A549 treated with ZK216348 at 1 μM for 4 hours (cell line): ENCODE data around the gene CCDC167. TPM values are rescaled to one million over a fixed set of nuclear protein-coding genes. Genes with fewer than 3 reads are reported as not detected.

Experiments used
- total RNA-seq: library from RNA; stranded (reverse); fragments of 200-300 nt; extraction: Qiagen RNA extraction; gene quantifications from 5 replicates; pipeline ENCODE4 v1.2.3, GENCODE V29; 2022; ENCODE audit warnings: low read depth

CCDC167 gene
- total RNA-seq: 39.4 to 58.5 TPM (median 45.5 TPM) in 5 replicates

GRCh38 chr6:37499433-37500293, at the start of gene CCDC167:
Gene CCDC167 (minus strand): TSS chr6:37499893. CDS start chr6:37499863, 30 bp downstream.

Other genes with a start within 250 kb of the CCDC167 start
- gene TBC1D22B, start 242.1 kb downstream of the CCDC167 start, total RNA-seq: 5.2 to 6.9 TPM (median 5.8 TPM) in 5 replicates
- gene TMEM217, start 241.7 kb downstream of the CCDC167 start, total RNA-seq: 0.19 to 1.5 TPM (median 0.76 TPM) in 5 replicates
- gene RNF8, start 145.9 kb downstream of the CCDC167 start, total RNA-seq: 22.1 to 37.2 TPM (median 22.7 TPM) in 5 replicates
- 13.7 to 17.6 TPM (median 16.5 TPM) in 5 replicates for gene CMTR1, start 66.7 kb downstream of the CCDC167 start, total RNA-seq
- gene MDGA1, start 198.0 kb upstream of the CCDC167 start, total RNA-seq: 4.7 to 8.7 TPM (median 6.7 TPM) in 5 replicates